Measurements from ENCODE around the gene KRTAP9-4. TPM values are rescaled to one million over a fixed set of nuclear protein-coding genes. Genes with fewer than 3 reads are reported as not detected.
"Not testable (repeated sequence)": the region's sequence is repeated elsewhere in the genome, so short reads cannot be mapped to it uniquely, and the experiment has no call there.

The KRTAP9-4 gene
- total RNA-seq, 2 donors from 2014 or later, result not detected

GRCh38 chr17:41230094-41230493 lies 19.4 kb upstream of the KRTAP9-4 start:
- Histone ChIP-seq H3K4me1 (no peaks in the 10 kb centered on the region), H3K9ac (ENCODE audit: low read depth in 2 of 2, low read length in 2 of 2) (no peak overlapping the region), H3K4me3 (no peak overlapping the region), H3K9me3 (no peaks in the 10 kb centered on the region), H3K36me3 (no peaks in the 10 kb centered on the region), H3K27ac (no peak overlapping the region), H3K27me3 (no peaks in the 10 kb centered on the region)
- no peak for TF ChIP-seq CTCF (IDR thresholded peaks at IDR 0.05)
- intact Hi-C loops (cut with DNase I), result no loop called here
- DNase-seq, result no peak

GRCh38 chr17:41231731-41232130 lies 17.8 kb upstream of the KRTAP9-4 start:
- TF ChIP-seq CTCF (IDR thresholded peaks at IDR 0.05), result no peak
- no peaks in the 10 kb centered on the region for H3K27me3 ChIP-seq
- intact Hi-C loops (cut with DNase I), result no loop called here
- no peaks in the 10 kb centered on the region for H3K9me3 ChIP-seq
- H3K27ac ChIP-seq, result no peak overlapping the region
- H3K4me1 ChIP-seq, result no peaks in the 10 kb centered on the region
- H3K4me3 ChIP-seq, result no peak overlapping the region
- H3K36me3 ChIP-seq, result no peaks in the 10 kb centered on the region
- no peak overlapping the region for H3K9ac ChIP-seq (ENCODE audit: low read depth in 2 of 2, low read length in 2 of 2)
- no peak for DNase-seq

- H3K9ac ChIP-seq (ENCODE audit: low read depth in 2 of 2, low read length in 2 of 2); H3K9me3 ChIP-seq; intact Hi-C loops (cut with DNase I); H3K4me3 ChIP-seq; H3K4me1 ChIP-seq; H3K36me3 ChIP-seq; DNase-seq; H3K27me3 ChIP-seq; H3K27ac ChIP-seq: not testable (repeated sequence)
Observed at GRCh38 chr17:41232399-41233105, 16.9 kb upstream of the KRTAP9-4 start, which contains the start of gene KRTAP9-3. TSS of gene KRTAP9-3 (plus strand) at chr17:41232449. CDS start at chr17:41232502, 53 bp downstream.

GRCh38 chr17:41237116-41237515 lies 12.4 kb upstream of the KRTAP9-4 start:
- H3K4me3 ChIP-seq; H3K27me3 ChIP-seq; H3K27ac ChIP-seq; H3K4me1 ChIP-seq; H3K9me3 ChIP-seq; DNase-seq; H3K36me3 ChIP-seq; H3K9ac ChIP-seq (ENCODE audit: low read depth in 2 of 2, low read length in 2 of 2); intact Hi-C loops (cut with DNase I): not testable (repeated sequence)

GRCh38 chr17:41237949-41238437 lies 11.5 kb upstream of the KRTAP9-4 start, which contains the start of gene KRTAP9-8:
TSS of gene KRTAP9-8 (plus strand) at chr17:41237999. CDS start at chr17:41238052, 53 bp downstream.
- H3K27me3 ChIP-seq; H3K9me3 ChIP-seq; H3K4me1 ChIP-seq; intact Hi-C loops (cut with DNase I); H3K9ac ChIP-seq (ENCODE audit: low read depth in 2 of 2, low read length in 2 of 2); DNase-seq; H3K27ac ChIP-seq; H3K4me3 ChIP-seq; H3K36me3 ChIP-seq: not testable (repeated sequence)

- H3K4me1 ChIP-seq; H3K36me3 ChIP-seq; H3K9ac ChIP-seq (ENCODE audit: low read depth in 2 of 2, low read length in 2 of 2); H3K4me3 ChIP-seq; H3K9me3 ChIP-seq; intact Hi-C loops (cut with DNase I); H3K27ac ChIP-seq; H3K27me3 ChIP-seq; DNase-seq: not testable (repeated sequence)
Observed at GRCh38 chr17:41246995-41247787, 2.3 kb upstream of the KRTAP9-4 start.

- H3K36me3 ChIP-seq, result no peaks in the 10 kb centered on the region
- H3K27me3 ChIP-seq, result no peaks in the 10 kb centered on the region
- intact Hi-C loops (cut with DNase I), result no loop called here
- H3K9me3 ChIP-seq, result no peaks in the 10 kb centered on the region
- no peak overlapping the region for H3K27ac ChIP-seq
- H3K9ac ChIP-seq (ENCODE audit: low read depth in 2 of 2, low read length in 2 of 2), result no peak overlapping the region
- no peak overlapping the region for H3K4me3 ChIP-seq
- H3K4me1 ChIP-seq, result no peaks in the 10 kb centered on the region
- no peak for DNase-seq
- TF ChIP-seq CTCF (IDR thresholded peaks at IDR 0.05), result no peak
Observed at GRCh38 chr17:41251261-41251660, 1.8 kb downstream of the KRTAP9-4 start.
